SK-N-SH treated with all-trans-retinoic acid at 6 μM for 48 hours (cell line): ENCODE results near the gene NPAS3.

Source experiments
- BACH2 ChIP-seq: fragments of 250-450 bp; sonication (Bioruptor Pico); IDR thresholded peaks from 2 replicates; pipeline ENCODE4 v1.9.0; 2021; ENCODE audit warnings: mild to moderate bottlenecking, borderline replicate concordance
- CREB5 ChIP-seq: fragments of 250-450 bp; sonication (Bioruptor Pico); IDR thresholded peaks from 2 replicates; pipeline ENCODE4 v1.5.1; 2020; ENCODE audit warnings: low read depth, mild to moderate bottlenecking, moderate library complexity
- CSDC2 ChIP-seq: fragments of 250-450 bp; sonication (Bioruptor Pico); IDR thresholded peaks from 2 replicates; pipeline ENCODE4 v1.5.0; 2020; ENCODE audit warnings: mild to moderate bottlenecking, moderate library complexity
- CSRNP3 ChIP-seq: fragments of 250-450 bp; sonication (Bioruptor Pico); IDR thresholded peaks from 2 replicates; pipeline ENCODE4 v1.5.1; 2021; ENCODE audit warnings: mild to moderate bottlenecking, moderate library complexity
- ISL1 ChIP-seq: fragments of 250-450 bp; sonication (Bioruptor Pico); IDR thresholded peaks from 2 replicates; pipeline ENCODE4 v2.1.2; 2022; ENCODE audit warnings: mild to moderate bottlenecking, moderate library complexity
- PATZ1 ChIP-seq: fragments of 250-450 bp; sonication (Bioruptor Pico); IDR thresholded peaks from 2 replicates; pipeline ENCODE4 v1.8.0; 2020; ENCODE audit warnings: mild to moderate bottlenecking, moderate library complexity, borderline replicate concordance
- RARB ChIP-seq: fragments of 250-450 bp; sonication (Bioruptor Pico); IDR thresholded peaks from 2 replicates; pipeline ENCODE4 v1.8.0; 2021; ENCODE audit warnings: mild to moderate bottlenecking, moderate library complexity
- SNAI2 ChIP-seq: fragments of 250-450 bp; sonication (Bioruptor Pico); IDR thresholded peaks from 2 replicates; pipeline ENCODE4 v1.5.0; 2020; ENCODE audit warnings: mild to moderate bottlenecking, moderate library complexity
- TCF4 ChIP-seq: fragments of 250-450 bp; sonication (Bioruptor Pico); IDR thresholded peaks from 2 replicates; pipeline ENCODE4 v1.8.0; 2021; ENCODE audit warnings: mild to moderate bottlenecking, moderate library complexity, borderline replicate concordance
- TOX ChIP-seq: fragments of 250-450 bp; sonication (Bioruptor Pico); IDR thresholded peaks from 2 replicates; pipeline ENCODE4 v1.8.0; 2021; ENCODE audit warnings: mild to moderate bottlenecking, moderate library complexity, borderline replicate concordance
- TSHZ2 ChIP-seq: fragments of 250-450 bp; sonication (Bioruptor Pico); IDR thresholded peaks from 2 replicates; pipeline ENCODE4 v1.5.0; 2020; ENCODE audit warnings: mild to moderate bottlenecking, moderate library complexity
- ZFP3 ChIP-seq: fragments of 250-450 bp; sonication (Bioruptor Pico); IDR thresholded peaks from 2 replicates; pipeline ENCODE4 v1.5.0; 2020; ENCODE audit warnings: mild to moderate bottlenecking, moderate library complexity
- ZNF70 ChIP-seq: fragments of 450-650 bp; formaldehyde crosslinking; IDR thresholded peaks from 2 replicates; pipeline ENCODE4 v1.5.0; 2020; ENCODE audit warnings: mild to moderate bottlenecking, moderate library complexity
- ZNF8 ChIP-seq: fragments of 450-650 bp; formaldehyde crosslinking; IDR thresholded peaks from 2 replicates; pipeline ENCODE4 v1.5.0; 2020; ENCODE audit warnings: mild to moderate bottlenecking, moderate library complexity

GRCh38 chr14:32980178-32980901 is 41.7 kb downstream of the NPAS3 start:
- no peak for TF ChIP-seq RARB (CRISPR knock-in tag)
- no peak for TF ChIP-seq SNAI2 (CRISPR knock-in tag)
- no peak for TF ChIP-seq ISL1 (CRISPR knock-in tag)
- no peak for TF ChIP-seq ZFP3 (CRISPR knock-in tag)
- TF ChIP-seq CSRNP3 = no peak
- TF ChIP-seq ZNF70 (CRISPR knock-in tag) = no peak
- TF ChIP-seq CREB5 (CRISPR knock-in tag) = no peak
- TF ChIP-seq TCF4 = no peak
- no peak for TF ChIP-seq BACH2
- TF ChIP-seq TSHZ2 (CRISPR knock-in tag) = no peak
- no peak for TF ChIP-seq PATZ1 (CRISPR knock-in tag)
- no peak for TF ChIP-seq ZNF8 (CRISPR knock-in tag)
- no peak for TF ChIP-seq TOX (CRISPR knock-in tag)
- TF ChIP-seq CSDC2 (CRISPR knock-in tag) = no peak
